ENCODE data around the gene MBNL3.
"Not testable (repeated sequence)": the region's sequence is repeated elsewhere in the genome, so short reads cannot be mapped to it uniquely, and the experiment has no call there.

Gene MBNL3

DNA sequence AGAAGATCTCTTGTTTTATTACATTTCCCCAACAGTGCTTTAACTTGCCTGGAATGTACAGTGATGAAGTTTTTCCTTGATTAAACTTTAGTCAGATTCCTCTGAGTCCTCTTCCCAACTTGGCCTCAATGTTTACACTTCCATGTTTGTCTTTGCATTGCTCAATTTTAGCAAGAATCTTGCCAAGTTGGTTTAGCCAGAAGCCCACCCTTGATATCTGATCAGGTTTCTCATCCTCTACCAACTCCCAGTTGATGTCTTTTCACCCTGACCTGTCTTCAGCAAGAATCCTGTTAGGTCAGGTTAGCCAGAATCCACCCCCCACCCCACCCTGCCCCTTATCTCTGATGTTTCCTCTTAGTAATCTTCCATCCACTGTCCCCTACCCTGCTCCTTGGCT, 120.9 kb downstream of the MBNL3 start:
- no peak for DNase-seq

DNA sequence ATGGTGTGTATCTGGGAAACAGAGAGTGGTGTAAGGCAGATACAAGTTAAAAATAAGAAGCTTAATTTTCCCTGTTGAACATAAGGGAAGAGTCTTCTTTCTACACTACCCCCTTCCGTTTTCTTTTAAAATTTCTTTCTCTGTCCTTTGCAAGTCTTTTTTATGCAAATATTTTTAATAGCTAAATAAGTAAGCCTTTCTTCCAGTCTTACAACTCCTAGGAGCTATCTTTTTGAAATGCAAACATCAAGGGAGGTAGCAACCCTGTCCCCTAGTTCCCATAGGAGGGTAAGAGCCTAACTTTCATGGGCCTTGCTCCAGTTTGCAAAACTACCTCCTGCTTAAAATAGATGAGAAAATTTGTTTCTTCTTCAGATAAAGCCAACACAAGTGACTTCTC, 121.5 kb downstream of the MBNL3 start:
- no peak for DNase-seq

DNA sequence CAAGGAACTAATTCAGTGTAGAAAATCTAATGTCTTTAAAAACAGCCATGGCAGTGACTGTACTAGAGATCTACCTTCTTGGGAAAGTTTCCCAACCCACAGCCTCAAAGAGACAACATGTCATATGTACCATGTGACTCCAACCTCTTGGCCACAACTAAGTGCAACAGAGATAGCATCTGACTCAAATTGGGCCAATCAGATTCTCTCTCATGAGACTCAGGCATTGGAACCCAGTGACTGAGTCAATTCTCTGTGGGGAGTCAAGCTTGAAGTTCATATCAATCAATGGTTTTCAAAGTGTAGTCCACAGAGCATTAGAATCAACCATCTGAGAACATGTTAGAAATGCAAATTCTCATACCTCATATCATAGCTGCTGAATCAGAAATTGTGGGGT, 123.3 kb downstream of the MBNL3 start:
- DNase-seq, result no peak

DNA sequence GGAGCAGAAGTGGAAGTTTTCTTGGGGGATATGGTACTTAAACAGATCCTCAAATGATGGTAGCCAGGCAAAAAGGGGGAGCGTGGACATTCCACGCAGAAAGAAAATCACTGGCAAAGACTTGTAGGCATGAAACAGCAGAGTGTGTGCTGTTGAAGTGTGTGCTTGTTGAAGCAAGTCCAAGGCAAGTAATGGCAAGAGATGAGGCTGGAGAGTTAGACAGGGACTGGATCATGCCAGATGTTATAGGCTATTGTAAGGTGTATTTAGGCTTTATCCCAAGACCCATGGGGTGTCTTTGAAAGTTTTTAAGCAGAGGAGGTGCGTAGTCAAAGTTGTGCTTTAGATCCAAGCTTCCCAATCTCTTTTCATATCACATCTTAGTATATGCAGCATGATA, 124.5 kb downstream of the MBNL3 start:
- DNase-seq, result no peak

DNA sequence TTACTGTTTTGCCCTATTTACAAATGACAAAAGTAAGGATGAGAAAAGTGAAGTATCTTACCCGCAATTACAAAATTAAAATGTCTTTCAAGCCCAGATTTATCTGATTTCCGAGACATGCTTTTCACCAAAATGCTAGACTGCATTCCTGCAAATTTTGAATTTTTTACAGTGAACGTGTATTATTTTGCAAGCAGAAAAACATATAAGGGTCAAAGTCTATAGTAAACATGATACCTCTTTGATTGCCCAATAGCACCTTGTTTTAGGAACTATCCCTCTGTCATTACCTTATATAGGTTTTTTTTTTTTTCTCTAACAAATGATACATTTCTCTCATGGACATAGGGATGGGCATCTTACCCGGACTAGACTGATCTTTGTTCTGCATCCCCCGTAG, 135.4 kb downstream of the MBNL3 start:
- DNase-seq, result no peak

DNA sequence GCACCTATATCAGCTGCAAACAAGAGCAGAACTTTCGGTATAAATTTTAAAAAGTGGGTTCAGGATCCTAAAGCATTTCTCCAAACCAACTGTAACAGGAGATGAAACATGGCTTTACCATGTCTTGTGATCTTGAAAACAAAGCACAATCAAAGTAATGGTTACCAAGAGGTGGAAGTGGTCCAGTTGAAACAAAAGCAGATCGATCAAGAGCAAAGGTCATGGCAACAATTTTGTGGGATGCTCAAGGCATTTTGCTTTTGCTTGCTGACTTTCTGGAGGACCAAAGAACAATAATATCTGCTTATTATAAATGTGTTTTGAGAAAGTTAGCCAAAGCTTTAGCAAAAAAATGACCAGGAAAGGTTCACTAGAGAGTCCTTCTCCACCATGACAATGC, 152.7 kb downstream of the MBNL3 start:
- no peak for DNase-seq

DNA sequence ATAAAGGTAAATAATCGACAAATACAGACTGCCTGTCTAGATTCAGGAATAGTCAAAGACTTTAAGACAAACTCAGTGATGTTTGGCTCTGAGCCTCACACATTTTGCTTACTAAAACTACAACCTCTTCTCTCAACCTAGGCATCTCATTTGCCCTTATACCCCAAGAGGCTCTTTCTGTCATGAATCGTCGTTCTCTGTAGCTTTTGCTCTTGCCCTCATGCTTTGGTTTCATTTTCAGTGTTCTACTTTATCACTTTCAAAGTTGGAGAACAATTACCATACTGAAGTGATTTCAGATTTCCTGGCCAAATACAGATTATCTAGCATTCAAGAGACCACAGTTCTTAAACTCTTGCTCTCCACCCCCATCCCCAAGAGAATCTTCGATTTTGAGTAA, 155.5 kb downstream of the MBNL3 start:
- DNase-seq, result no peak

DNA sequence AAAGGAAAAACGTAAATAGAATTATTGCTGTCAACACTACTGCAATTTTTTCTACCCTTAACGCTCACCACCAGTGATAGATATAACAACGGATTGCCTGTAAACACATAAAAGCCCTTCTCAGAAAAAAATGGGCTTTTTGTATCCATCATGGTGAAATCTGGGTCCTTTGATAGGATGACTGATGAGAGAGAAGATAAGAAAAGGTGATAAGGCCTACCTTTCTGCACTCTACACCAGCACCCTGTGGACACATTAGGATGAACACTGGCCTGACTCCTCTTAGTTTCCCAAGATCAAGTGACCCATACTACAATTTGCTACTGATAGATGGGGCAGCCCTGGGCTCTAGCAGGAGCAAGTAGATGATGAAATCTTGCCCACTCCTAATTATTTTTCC, 157.3 kb downstream of the MBNL3 start:
- DNase-seq, result no peak

DNA sequence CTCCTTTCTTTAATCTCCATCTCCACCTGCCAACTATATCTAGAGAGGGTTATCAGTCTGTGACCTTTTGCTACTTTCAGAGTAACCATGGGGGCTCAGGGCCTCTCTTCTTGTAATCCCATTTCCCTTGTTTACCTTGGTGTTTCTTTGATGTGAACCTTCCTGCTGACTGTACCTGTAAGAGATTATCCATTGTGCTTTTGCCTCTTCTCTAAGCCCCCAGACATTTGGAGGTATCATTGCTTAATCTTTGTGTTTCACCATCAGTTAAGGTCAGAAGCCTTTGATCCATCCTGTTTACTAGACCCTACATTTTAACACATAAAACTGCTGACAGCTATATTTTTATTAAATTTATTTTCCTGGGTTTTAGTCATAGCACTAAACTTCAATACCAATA, 157.8 kb downstream of the MBNL3 start:
- DNase-seq, result no peak

DNA sequence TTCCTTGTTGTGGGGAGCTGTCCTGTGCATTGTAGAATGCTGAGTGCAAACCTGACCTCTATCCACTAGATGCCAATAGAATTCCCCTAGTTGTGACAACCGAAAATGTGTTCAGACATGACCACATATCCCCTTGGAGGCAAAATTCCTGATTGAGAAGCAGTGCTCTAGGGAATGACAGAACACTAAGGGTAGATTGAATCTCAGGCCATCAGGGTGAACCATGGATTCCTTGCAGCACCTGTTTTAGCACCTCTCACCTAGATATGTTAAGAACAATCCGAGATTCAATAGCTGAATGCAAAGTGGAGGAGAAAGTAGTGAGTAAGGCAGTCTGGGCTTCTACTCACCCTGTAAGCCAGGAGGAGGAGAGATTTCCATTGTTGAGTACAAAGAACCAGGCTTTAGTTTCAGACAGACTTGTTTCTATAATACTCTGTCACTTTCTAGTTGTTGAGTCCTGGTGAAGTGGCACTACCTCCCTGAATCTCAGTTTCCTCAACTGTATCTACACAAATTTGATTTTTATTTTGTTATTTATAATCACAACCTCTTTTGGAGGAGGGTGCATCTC, 158.6 kb downstream of the MBNL3 start:
- DNase-seq, result no peak

DNA sequence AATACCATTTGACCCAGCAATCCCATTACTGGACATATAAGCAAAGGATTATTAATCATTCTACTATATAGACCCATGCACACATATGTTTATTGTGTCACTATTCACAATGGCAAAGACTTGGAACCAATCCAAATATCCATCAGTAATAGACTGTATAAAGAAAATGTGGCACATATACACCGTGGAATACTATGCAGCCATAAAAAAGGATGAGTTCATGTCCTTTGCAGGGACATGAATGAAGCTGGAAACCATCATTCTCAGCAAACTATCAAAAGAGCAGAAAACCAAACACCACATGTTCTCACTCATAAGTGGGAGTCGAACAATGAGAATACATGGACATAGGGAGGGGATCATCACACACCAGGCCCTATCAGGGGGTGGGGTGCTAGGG, 161.9 kb downstream of the MBNL3 start:
- not testable (repeated sequence) for DNase-seq

Data from AML-193 (cell line).